Neural progenitor cell (in vitro differentiated cells): ENCODE measurements around the gene FBN3. TPM values are rescaled to one million over a fixed set of nuclear protein-coding genes. Genes with fewer than 3 reads are reported as not detected.

Experiments
- DNase-seq: peaks from one replicate; pipeline ENCODE4 v3.0.0-alpha.2; 2016; ENCODE audit warnings: low spot score
- H2AFZ ChIP-seq: fragments of 200-600 bp; sonication (generic); replicated peaks from 2 replicates; pipeline ENCODE4 v1.6.1; 2016; ENCODE audit warnings: antibody characterized with exemption
- H3F3A ChIP-seq: fragments of 200-600 bp; sonication (generic); 2 replicates; pipeline ENCODE4 v1.6.1; 2016; ENCODE audit warnings: antibody characterized with exemption, low read depth
- H3K27ac ChIP-seq: fragments of 200-600 bp; sonication (generic); 2 replicates; pipeline ENCODE4 v1.5.1; 2016; ENCODE audit warnings: mild to moderate bottlenecking
- H3K27me3 ChIP-seq: fragments of 200-600 bp; sonication (generic); 2 replicates; pipeline ENCODE4 v1.6.1; 2016; ENCODE audit warnings: mild to moderate bottlenecking, moderate library complexity
- H3K36me3 ChIP-seq: fragments of 200-600 bp; sonication (generic); 2 replicates; pipeline ENCODE4 v1.5.1; 2016
- H3K4me1 ChIP-seq: fragments of 200-600 bp; sonication (generic); 2 replicates; pipeline ENCODE4 v1.6.1; 2016; ENCODE audit warnings: mixed run types
- H3K4me2 ChIP-seq: fragments of 200-600 bp; sonication (generic); 2 replicates; pipeline ENCODE4 v1.6.1; 2016
- H3K4me3 ChIP-seq: fragments of 200-600 bp; sonication (generic); 2 replicates; pipeline ENCODE4 v1.5.1; 2016
- H3K79me2 ChIP-seq: fragments of 200-600 bp; sonication (generic); 2 replicates; pipeline ENCODE4 v1.6.1; 2016; ENCODE audit warnings: low read depth
- H3K9ac ChIP-seq: fragments of 200-600 bp; sonication (generic); 2 replicates; pipeline ENCODE4 v1.6.1; 2016
- H3K9me3 ChIP-seq: fragments of 200-600 bp; sonication (generic); 2 replicates; pipeline ENCODE4 v1.5.1; 2016; ENCODE audit warnings: low read depth
- H4K20me1 ChIP-seq: fragments of 200-600 bp; sonication (generic); 2 replicates; pipeline ENCODE4 v1.6.1; 2016; ENCODE audit warnings: low read depth
- H3K27ac Mint-ChIP-seq: 3 replicates; pipeline ENCODE4 v1.8.0; 2021; ENCODE audit warnings: mixed read lengths
- H3K27me3 Mint-ChIP-seq: 2 replicates; pipeline ENCODE4 v1.8.0; 2022; ENCODE audit warnings: low read depth, mild to moderate bottlenecking, inconsistent platforms, moderate library complexity, mixed read lengths; ENCODE audit not compliant: insufficient read depth
- H3K36me3 Mint-ChIP-seq: 3 replicates; pipeline ENCODE4 v1.8.0; 2021; ENCODE audit warnings: mixed read lengths
- H3K4me1 Mint-ChIP-seq: 3 replicates; pipeline ENCODE4 v1.8.0; 2021; ENCODE audit warnings: mixed read lengths
- H3K4me3 Mint-ChIP-seq: 3 replicates; pipeline ENCODE4 v1.8.0; 2021; ENCODE audit warnings: mild to moderate bottlenecking, moderate library complexity, mixed read lengths
- H3K9me3 Mint-ChIP-seq: 3 replicates; pipeline ENCODE4 v1.8.0; 2020; ENCODE audit warnings: mixed read lengths
- CTCF ChIP-seq: fragments of 200-600 bp; sonication (generic); IDR thresholded peaks from 2 replicates; pipeline ENCODE4 v1.5.1; 2017; ENCODE audit warnings: antibody characterized with exemption, mild to moderate bottlenecking
- EZH2 ChIP-seq: fragments of 200-600 bp; sonication (generic); IDR thresholded peaks from 2 replicates; pipeline ENCODE4 v1.6.1; 2017; ENCODE audit warnings: antibody characterized with exemption, mild to moderate bottlenecking, moderate library complexity
- EZH2phosphoT487 ChIP-seq: fragments of 200-600 bp; sonication (generic); IDR thresholded peaks from 2 replicates; pipeline ENCODE4 v1.6.1; 2017; ENCODE audit warnings: antibody characterized with exemption
- total RNA-seq: library from RNA; depleted of rRNA; stranded (reverse); fragments of >200 nt; gene quantifications from 2 replicates; pipeline ENCODE4 v1.2.3, GENCODE V29; 2015; ENCODE audit warnings: low replicate concordance

The FBN3 gene
- total RNA-seq, 1 donor from 2014 or later, result 23.0 TPM

GRCh38 chr19:8127311-8127710 is 22.1 kb downstream of the FBN3 start:
- Histone ChIP-seq H4K20me1 (no peaks in the 10 kb centered on the region), H3K4me1 (no peaks in the 10 kb centered on the region), H2AFZ (no peak overlapping the region), H3K9me3 (no peaks in the 10 kb centered on the region), H3K79me2 (no peaks in the 10 kb centered on the region), H3K4me3 (no peak overlapping the region), H3F3A (no peaks in the 10 kb centered on the region), H3K4me2 (no peak overlapping the region), H3K27me3 (no peaks in the 10 kb centered on the region), H3K27ac (no peak overlapping the region), H3K9ac (no peak overlapping the region), H3K36me3 (no peaks in the 10 kb centered on the region)
- Mint-ChIP-seq H3K27ac (peak overlapping the region; percentile 50), H3K4me3 (no peak overlapping the region), H3K27me3 (no peaks in the 10 kb centered on the region), H3K9me3 (no peaks in the 10 kb centered on the region), H3K4me1 (peaks cover 3% of the 10 kb centered on the region), H3K36me3 (peaks cover 15% of the 10 kb centered on the region)
- no peak for TF ChIP-seq EZH2
- TF ChIP-seq CTCF, result no peak
- DNase-seq, result no peak

- no peaks in the 10 kb centered on the region for H3K36me3 ChIP-seq
Observed at GRCh38 chr19:8126511-8126910, 22.9 kb downstream of the FBN3 start.

GRCh38 chr19:8126008-8126407 is 23.4 kb downstream of the FBN3 start:
- Histone ChIP-seq H3F3A (no peaks in the 10 kb centered on the region), H3K79me2 (no peaks in the 10 kb centered on the region), H3K4me3 (no peak overlapping the region), H3K4me2 (no peak overlapping the region), H2AFZ (no peak overlapping the region), H3K9ac (no peak overlapping the region), H3K4me1 (no peaks in the 10 kb centered on the region), H3K27me3 (no peaks in the 10 kb centered on the region), H4K20me1 (no peaks in the 10 kb centered on the region), H3K27ac (no peak overlapping the region), H3K36me3 (no peaks in the 10 kb centered on the region), H3K9me3 (no peaks in the 10 kb centered on the region)
- Mint-ChIP-seq H3K27me3 (no peaks in the 10 kb centered on the region), H3K4me3 (no peak overlapping the region), H3K9me3 (no peaks in the 10 kb centered on the region), H3K4me1 (peaks cover 3% of the 10 kb centered on the region), H3K27ac (no peak overlapping the region), H3K36me3 (peaks cover 15% of the 10 kb centered on the region)
- no peak for DNase-seq
- TF ChIP-seq CTCF (no peak), EZH2 (no peak), EZH2phosphoT487 (no peak)

More at GRCh38 chr19:8126511-8126910, 22.9 kb downstream of the FBN3 start:
- H3K79me2 ChIP-seq, result no peaks in the 10 kb centered on the region
- no peak overlapping the region for H3K4me2 ChIP-seq
- no peaks in the 10 kb centered on the region for H3K27me3 Mint-ChIP-seq
- no peak for TF ChIP-seq EZH2phosphoT487
- no peak overlapping the region for H3K4me3 Mint-ChIP-seq
- DNase-seq, result no peak
- no peak overlapping the region for H2AFZ ChIP-seq
- H3K27me3 ChIP-seq, result no peaks in the 10 kb centered on the region
- no peak overlapping the region for H3K9ac ChIP-seq
- no peak overlapping the region for H3K27ac Mint-ChIP-seq
- no peak overlapping the region for H3K4me3 ChIP-seq
- H3F3A ChIP-seq, result no peaks in the 10 kb centered on the region
- H3K36me3 Mint-ChIP-seq, result peaks cover 15% of the 10 kb centered on the region
- no peaks in the 10 kb centered on the region for H3K9me3 Mint-ChIP-seq
- no peaks in the 10 kb centered on the region for H4K20me1 ChIP-seq
- no peaks in the 10 kb centered on the region for H3K9me3 ChIP-seq
- peaks cover 3% of the 10 kb centered on the region for H3K4me1 Mint-ChIP-seq
- no peaks in the 10 kb centered on the region for H3K4me1 ChIP-seq
- H3K27ac ChIP-seq, result no peak overlapping the region

- no peaks in the 10 kb centered on the region for H3K9me3 ChIP-seq
- no peaks in the 10 kb centered on the region for H3F3A ChIP-seq
- no peak overlapping the region for H3K9ac ChIP-seq
- DNase-seq, result no peak
- Mint-ChIP-seq H3K4me1 (peaks cover 3% of the 10 kb centered on the region), H3K36me3 (peaks cover 14% of the 10 kb centered on the region), H3K27ac (no peak overlapping the region), H3K4me3 (peak overlapping the region; percentile 24), H3K27me3 (no peaks in the 10 kb centered on the region), H3K9me3 (no peaks in the 10 kb centered on the region)
- no peaks in the 10 kb centered on the region for H3K27me3 ChIP-seq
- H3K4me3 ChIP-seq, result no peak overlapping the region
- H3K27ac ChIP-seq, result no peak overlapping the region
- H3K36me3 ChIP-seq, result no peaks in the 10 kb centered on the region
- H3K4me1 ChIP-seq, result no peaks in the 10 kb centered on the region
- TF ChIP-seq EZH2 (no peak), EZH2phosphoT487 (no peak), CTCF (no peak)
- H3K4me2 ChIP-seq, result no peak overlapping the region
- H4K20me1 ChIP-seq, result no peaks in the 10 kb centered on the region
- no peaks in the 10 kb centered on the region for H3K79me2 ChIP-seq
- no peak overlapping the region for H2AFZ ChIP-seq
Observed at GRCh38 chr19:8123683-8124082, 25.7 kb downstream of the FBN3 start.
